GM20431 (cell line): ENCODE measurements around the gene CMTM4.

Experiments used
- in situ Hi-C: fragments of 300-500 bp; cut with MseI, MboI; formaldehyde crosslinking; loops from one replicate; pipeline ENCODE4 v1.15.0; 2020; ENCODE audit warnings: low sequenced_read_pairs; ENCODE audit not compliant: unreplicated experiment

Gene CMTM4

DNA sequence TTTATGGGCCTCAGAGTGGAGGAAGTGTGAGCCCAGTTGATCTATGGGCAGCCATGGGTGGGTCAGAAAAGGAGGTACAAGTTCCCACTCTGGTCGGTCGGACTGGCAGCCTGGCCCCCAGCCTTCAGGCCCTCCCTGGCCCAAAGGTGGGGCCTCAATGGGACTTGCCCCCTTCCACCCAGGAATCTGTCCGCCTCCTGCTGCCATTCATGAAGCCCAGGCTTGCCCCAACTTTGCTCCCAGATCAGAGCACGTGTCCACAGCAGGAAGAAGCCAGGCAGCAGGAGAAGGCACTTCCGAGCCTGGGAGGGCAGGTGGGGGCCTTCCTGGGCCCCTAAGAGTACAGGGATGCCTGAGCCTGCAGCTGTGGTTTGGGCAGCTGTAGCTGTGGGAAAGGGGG, 95.1 kb downstream of the CMTM4 start:
- in situ Hi-C loops, result no loop called here

DNA sequence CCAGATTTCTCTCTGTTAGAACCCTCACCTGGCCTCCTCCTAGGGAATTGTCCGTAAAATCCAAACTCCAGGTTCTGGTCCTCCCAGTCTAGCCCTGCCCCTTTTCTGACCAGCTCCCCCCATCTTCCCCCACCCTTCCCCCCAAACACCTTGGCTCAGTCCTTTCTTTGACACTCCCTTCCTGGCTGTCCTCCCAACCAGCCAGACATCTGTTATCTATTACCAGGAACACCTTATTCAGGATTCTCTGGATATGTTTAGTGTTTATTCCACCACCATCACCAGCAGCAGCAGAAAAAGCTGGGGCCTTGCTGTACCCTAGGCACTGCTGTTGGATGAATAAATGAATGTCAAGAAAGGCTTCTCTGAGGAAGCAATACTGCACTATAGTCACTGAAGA, 96.1 kb downstream of the CMTM4 start:
- in situ Hi-C loops, result no loop called here

DNA sequence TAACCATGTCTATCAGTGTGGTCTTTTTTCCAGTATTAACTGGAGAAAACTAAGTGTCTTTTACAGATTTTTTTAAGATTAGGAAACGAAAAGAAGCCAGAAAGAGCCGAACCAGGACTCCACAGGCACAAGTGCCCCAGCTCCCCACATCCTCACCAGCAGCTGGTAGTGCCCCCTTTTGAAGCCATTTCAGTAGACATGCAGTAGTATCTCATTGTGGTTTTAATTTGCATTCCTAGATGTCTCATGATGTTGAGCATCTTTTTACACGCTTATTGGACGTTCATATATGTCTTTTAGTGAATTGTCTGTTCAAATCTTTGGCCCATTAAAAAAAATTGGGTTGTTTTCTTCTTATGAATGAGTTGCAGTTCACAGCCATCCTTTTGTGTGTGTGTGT, 96.8 kb downstream of the CMTM4 start:
- in situ Hi-C loops, result loop anchor here (25.0 kb wide), 1 partner anchor 187 kb away; no protein-coding TSS in a partner anchor

DNA sequence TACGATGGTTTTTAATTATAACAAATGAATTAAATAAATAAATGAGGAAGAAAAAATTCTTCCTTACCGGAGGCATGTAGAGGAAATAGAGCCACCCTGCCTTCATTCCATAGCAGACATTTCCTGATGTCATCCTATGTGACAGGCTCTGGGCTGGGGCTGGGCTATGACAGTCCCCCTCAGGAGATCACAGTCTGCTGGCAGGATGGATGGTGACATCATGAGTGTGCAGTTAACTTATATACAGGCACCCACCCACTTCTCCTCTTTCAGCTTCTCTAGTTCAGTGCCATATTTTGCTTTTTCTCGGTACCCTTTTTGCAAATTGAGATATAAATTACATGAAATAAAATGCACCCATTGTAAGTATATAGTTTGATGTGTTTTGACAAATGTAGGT, 98.4 kb downstream of the CMTM4 start:
- in situ Hi-C loops, result loop anchor here (25.0 kb wide), 1 partner anchor 186 kb away; no protein-coding TSS in a partner anchor

DNA sequence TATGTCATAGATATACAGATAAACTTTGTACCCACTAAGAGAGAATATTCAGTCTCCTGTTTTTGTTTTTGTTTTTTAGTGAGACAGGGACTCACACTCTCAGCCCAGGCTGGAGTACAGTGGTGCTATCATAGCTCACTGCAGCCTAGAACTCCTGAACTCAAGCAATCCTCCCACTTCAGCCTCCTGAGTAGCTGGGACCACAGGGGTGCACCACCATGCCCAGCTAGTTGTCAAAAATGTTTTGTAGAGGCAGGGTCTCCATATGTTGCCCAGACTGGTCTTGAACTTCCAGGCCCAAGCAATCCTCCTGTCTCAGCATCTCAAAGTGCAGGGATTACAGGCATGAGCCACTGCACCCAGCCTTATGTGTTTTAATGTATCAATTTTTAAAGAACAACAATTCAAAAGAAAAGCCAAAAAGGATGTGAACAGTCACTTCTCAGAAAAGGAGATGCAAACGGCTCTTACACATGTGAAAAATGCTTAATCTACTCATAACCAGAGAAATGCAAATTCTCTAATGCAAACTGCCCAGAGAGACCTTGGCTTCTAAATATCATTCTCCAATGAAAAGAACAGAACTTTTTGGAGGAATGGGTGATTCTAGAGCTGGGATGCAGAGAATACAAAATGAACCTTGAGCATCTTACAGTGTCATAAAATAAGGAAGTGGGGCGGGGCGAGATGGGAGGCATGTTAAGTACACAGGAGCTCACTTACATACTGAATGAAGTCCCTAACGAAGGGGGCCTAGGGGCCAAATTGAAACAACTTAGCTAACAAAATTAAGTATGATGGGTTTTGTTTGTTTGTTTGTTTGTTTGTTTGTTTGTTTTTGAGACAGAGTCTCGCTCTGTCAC, 99.3 kb downstream of the CMTM4 start:
- in situ Hi-C loops, result loop anchor here (25.0 kb wide), 1 partner anchor 185 kb away; no protein-coding TSS in a partner anchor

DNA sequence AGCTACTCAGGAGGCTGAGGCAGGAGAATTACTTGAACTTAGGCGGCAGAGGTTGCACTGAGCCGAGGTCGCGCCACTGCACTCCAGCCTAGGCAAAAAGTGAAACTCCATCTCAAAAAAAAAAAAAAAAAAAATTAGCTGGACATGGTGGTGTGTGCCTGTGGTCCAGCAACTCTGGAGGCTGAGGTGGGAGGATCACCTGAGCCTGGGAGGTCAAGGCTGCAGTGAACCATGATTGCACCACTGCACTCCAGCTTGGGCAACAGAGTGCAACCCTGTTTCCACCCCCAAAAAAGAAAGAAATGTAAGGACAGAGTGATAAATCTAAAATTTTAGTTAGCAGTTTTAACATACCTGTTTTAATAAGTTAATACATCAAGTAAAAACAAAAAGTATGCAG, 100.0 kb downstream of the CMTM4 start:
- in situ Hi-C loops, result loop anchor here (25.0 kb wide), 1 partner anchor 184 kb away; no protein-coding TSS in a partner anchor

DNA sequence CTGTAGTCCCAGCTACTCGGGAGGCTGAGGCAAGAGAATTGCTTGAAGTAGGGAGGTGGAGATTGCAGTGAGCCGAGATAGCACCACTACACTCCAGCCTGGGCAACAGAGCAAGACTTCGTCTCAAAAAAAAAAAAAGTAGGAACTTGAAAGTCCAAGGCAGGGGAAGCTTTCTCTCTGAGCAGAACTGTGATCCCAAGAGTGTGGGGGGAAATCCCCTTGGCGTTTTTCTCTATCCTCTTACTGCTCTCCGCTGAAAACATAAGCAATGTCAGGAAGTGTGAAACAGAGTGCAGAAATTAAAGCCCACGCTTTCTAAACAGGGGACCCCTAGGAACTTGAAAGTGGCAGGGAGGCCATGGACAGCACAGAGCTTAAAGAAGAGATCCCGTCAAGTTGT, 101.8 kb downstream of the CMTM4 start:
- in situ Hi-C loops, result loop anchor here (25.0 kb wide), 1 partner anchor 182 kb away; no protein-coding TSS in a partner anchor

DNA sequence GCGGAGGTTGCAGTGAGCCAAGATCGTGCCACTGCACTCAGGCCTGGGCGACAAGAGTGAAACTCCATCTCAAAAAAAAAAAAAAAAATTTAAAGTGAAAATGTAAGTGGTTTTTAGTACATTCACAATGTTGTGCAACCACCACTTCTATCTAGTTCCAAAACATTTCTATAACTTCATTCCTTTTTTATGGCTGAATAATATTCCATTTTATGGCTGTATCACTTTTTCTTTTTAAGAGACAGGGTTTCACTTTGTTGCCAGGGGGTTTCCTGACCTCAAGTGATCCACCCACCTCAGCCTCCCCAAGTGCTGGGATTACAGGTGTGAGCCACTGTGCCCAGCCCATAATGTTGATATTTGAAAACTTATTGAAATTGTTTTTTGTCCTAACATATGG, 103.7 kb downstream of the CMTM4 start:
- in situ Hi-C loops, result loop anchor here (25.0 kb wide), 1 partner anchor 181 kb away; no protein-coding TSS in a partner anchor

DNA sequence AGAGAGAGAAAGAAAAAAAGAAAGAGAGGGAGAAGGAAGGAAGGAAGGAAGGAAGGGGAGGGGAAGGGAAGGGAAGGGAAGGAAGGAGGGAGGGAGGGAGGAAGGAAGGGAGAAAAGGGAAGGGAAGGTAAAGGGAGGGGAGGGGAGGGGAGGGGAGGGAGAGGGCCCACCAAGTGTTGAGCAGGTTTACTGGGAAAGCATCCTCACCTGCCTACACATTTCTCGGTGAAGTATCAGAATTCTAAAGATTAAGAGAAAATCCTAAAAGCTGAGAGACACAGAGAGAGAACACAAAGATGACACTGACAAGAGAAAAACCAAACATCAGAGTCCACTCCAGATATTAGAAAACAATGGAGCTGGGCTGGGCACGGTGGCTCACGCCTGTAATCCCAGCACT, 104.3 kb downstream of the CMTM4 start:
- in situ Hi-C loops, result loop anchor here (25.0 kb wide), 1 partner anchor 180 kb away; no protein-coding TSS in a partner anchor

DNA sequence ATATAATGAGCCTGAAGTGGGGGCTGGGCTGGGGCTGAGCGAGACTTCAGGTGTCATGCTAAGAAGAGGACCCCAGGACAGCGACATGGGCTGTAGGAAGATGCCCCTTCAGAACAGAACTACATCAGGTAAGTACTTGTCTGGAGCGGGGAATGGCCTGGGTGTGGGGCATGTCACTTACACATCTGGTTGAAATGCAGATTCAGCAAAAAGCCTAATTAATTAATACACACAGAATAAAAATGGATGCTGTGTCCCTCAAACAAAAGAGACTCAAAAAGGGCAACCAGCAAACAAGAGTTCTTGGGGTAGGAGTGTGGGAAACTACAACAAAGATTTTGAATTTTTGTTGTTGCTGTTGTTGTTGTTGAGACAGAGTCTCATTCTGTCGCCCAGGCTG, 105.5 kb downstream of the CMTM4 start:
- in situ Hi-C loops, result loop anchor here (25.0 kb wide), 1 partner anchor 179 kb away; no protein-coding TSS in a partner anchor

DNA sequence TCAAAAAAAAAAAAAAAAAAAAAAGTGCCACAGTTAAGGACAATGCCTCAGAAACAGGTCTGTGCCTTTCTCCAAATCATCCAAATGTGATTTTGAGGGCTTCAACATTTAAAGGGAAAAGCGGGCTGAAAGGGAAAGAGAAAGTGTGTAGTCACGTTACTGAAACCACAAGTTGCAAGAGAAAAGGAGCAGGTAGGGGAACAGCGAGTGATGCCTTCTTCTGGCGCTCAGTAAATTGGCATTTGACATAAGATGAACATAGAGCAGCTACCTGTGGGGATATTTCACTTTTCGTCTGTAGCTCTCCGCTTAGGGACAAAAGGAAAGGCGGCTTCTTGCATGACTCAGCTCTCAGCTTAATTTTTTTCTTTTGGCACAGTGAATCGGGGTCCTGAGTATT, 106.2 kb downstream of the CMTM4 start:
- in situ Hi-C loops, result loop anchor here (25.0 kb wide), 1 partner anchor 178 kb away; no protein-coding TSS in a partner anchor

DNA sequence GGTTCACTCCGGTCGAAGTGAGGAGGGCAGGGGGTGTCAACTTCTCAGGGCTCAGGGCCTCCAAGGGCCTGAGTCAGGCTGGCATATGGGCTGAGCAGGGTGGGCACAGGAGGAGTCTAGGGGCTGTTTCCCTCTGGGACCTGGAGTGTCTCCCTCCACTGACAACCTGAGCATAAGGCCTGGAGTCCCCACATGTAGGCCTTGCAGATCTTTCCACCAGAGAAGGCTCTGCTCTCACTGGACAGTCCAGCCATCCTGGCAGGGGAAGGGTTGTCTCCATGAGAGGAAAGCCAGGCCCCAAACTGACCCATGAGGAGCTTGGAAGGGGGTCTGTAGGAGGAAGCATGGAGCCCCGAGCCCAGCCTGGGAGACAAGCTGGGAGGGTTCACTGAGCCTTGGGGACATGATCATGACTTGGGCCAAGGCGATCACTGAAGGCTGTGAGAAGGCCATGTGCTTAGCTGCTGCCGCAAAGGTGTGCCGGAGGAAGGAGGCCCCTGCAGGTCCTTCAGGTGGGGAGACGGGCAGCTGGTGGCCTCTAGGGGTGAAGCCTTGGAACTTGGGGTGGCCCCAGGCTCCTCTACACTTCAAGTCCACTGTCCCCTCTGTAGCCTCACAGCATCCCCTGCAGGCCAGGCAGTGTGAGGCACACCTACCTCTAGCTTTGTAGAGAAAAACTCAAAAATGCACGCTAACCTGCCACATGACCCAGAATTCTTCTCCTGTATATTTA, 107.4 kb downstream of the CMTM4 start:
- in situ Hi-C loops, result loop anchor here (25.0 kb wide), 1 partner anchor 177 kb away; no protein-coding TSS in a partner anchor

DNA sequence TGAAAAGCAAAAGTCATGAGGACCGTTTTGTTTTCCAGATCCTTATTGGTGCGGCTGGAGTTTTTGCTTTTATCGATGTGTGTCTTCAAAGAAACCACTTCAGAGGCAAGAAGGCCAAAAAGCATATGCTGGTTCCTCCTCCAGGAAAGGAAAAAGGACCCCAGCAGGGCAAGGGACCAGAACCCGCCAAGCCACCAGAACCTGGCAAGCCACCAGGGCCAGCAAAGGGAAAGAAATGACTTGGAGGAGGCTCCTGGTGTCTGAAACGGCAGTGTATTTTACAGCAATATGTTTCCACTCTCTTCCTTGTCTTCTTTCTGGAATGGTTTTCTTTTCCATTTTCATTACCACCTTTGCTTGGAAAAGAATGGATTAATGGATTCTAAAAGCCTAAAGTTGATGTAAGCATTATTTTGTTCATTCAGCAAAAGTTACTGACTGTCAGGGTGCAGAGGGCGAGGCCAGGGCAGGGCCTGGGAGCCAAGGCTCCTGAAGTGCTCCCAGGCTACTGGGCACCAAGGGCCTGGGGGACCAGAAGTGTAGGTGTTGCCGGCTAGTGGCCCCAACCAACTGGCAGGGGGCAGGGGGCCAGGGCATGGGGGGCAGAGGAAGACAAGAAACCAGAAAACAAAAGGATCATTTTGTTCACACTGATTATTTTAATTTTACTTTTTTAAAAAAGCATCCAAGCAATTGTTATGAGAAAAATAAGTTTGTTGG, 108.5 kb downstream of the CMTM4 start:
- in situ Hi-C loops, result loop anchor here (25.0 kb wide), 1 partner anchor 176 kb away; no protein-coding TSS in a partner anchor

DNA sequence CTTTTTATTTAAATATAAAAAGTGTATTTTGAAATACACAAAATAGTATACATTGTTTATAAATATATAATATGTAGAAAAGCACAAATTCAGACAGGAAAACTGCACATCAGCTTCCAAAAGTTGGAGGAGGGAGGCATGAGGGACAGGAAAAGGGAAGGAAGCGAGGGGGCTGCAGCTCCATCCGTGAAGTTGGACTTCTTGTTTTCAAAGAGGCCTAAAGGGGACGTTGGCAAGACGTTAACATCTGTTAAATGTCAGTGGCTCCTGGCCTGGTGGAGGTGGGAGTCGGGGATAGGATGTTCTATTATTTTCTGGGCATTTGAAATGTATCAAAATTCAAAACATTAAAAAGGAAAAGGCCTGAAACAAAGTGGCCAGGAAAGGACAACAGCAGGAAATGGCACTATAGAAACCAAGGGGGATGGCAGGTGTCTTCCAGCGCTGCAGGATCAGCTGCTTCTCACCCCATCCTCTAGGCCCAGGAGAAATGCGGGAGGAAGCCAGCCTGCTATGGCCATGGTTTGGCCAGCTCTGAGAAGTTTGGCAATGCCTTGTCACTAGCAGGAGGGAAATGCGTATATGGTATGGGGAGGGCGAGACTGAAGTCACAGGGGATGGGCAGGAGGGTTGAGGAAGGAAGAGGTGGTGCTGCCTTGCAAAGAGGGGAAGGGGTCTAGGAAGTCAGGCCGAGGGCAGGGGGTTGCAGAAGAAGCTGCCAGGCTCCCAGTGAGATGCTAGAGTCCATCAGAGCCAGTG, 110.9 kb downstream of the CMTM4 start:
- in situ Hi-C loops, result loop anchor here (25.0 kb wide), 1 partner anchor 173 kb away; no protein-coding TSS in a partner anchor

DNA sequence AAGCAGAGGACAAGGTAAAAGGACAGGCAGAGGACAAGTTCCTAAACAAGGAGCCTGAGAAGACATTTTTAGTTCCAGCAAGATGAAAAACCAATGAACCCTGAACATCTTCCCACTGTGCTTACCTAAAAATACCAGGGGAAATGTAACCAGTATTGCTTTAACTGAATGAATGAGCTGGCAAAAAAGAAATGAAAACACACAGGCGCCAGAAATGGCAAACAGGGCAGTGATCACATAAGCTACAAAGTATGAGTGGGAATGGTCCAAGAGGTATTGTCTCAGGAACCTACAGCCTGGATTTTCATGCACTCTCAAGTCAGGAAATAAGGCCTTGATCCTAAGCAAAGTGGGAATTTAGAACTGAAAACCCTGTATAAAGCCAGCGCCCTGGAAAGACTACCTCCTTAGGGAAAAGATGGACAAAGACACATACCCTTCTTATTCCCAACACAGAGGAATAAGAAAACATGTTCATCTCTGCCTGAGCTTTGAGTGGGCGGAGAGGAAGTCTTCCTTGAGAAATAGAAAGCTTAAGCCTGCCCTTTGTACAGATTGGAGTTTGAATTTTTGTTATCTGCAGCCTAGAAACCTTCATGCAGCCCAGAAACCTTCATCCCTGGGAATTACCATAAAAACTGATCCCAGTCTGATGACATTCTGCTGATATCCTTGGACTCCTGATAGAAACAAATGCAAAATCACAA, 115.1 kb downstream of the CMTM4 start:
- in situ Hi-C loops, result loop anchor here (25.0 kb wide), 1 partner anchor 169 kb away; no protein-coding TSS in a partner anchor

DNA sequence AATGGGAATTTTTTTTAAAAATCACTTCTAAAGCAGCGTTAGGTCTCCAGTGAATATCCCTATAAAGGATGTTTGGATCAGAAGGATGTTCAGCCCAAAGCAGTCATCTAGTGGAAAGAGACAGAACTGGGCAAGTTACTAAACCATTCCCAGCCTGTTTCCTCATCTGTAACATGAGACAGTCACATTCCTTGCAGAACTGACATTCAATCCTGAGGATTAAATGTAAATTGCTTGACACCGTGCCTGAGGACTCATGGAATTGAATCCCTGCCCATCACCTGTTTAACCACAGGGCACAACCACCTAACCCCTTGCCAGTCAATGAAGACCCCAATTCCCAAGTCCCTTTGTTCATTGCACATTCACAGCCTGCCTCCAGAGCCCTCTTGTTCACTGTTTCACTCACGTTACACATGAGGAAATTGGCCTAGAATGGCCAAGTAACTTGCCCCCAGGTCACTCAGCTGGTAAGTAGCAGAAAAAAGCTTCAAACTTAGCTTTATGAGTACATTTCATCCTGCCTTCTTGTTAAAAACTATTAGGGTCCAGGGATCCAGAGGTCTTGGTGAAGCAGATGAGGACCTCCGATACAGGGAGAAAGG, 115.8 kb downstream of the CMTM4 start:
- in situ Hi-C loops, result loop anchor here (25.0 kb wide), 1 partner anchor 168 kb away; no protein-coding TSS in a partner anchor

DNA sequence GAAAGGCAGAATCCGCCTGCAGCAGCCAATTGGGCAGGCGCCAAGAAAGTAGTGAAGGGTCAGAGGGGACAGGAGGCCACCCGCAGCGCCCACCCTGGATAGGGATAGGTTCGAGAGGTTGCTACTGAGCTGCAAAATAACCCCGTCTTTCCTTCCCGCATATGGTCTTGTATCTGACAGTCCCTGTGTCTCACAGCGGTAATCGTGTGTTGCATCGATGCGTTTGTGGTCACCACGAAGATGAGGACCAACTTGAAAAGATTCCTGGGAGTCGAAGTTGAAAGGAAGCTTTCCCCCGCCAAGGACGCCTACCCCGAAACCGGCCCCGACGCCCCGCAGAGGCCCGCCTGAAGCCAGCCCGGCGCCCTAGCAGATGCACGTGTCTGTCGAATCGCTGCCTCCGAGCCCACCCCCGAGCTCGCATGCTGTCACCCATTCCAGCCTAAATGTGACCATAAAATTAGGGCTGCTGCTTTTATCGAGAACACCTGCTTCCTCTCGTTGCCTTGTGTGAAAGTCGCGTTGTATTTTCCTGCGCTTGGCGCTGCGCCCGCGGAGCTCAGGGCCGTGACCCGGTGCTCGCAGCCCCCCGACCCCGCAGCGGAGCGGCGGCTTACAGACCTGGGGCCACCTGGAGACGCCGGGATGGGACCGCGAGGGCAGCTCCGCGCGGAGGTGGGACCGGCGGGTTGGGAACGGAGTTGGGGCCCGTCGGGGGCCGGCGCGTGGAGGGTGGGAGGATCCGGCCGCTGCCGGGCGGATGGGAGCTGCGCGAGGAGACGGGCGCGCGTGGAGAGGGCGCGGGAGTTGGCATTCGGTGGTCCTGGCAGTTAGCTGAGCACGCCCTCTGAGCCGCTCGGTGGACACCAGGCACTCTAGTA, 117.7 kb downstream of the CMTM4 start, which contains the start of gene CMTM2:
Gene CMTM2, plus strand, starts transcription at position 813 of the 881 bp plus-strand sequence. CDS start 145 bp downstream, outside the sequence.
- in situ Hi-C loops, result loop anchor here (25.0 kb wide), 1 partner anchor 167 kb away; no protein-coding TSS in a partner anchor
